Activated T-cell treated with anti-CD3 and anti-CD28 coated beads for 48 hours (primary cell): Measurements from ENCODE around the gene COLEC11.
"Not testable (repeated sequence)": the region's sequence is repeated elsewhere in the genome, so short reads cannot be mapped to it uniquely, and the experiment has no call there.

Source experiments
- DNase-seq: peaks from one replicate; pipeline ENCODE4 v3.0.0-alpha.2; 2020; ENCODE audit warnings: low read depth

COLEC11 gene

GRCh38 chr2:3606028-3606369 lies 11.1 kb downstream of the COLEC11 start:
- no peak for DNase-seq

DNA sequence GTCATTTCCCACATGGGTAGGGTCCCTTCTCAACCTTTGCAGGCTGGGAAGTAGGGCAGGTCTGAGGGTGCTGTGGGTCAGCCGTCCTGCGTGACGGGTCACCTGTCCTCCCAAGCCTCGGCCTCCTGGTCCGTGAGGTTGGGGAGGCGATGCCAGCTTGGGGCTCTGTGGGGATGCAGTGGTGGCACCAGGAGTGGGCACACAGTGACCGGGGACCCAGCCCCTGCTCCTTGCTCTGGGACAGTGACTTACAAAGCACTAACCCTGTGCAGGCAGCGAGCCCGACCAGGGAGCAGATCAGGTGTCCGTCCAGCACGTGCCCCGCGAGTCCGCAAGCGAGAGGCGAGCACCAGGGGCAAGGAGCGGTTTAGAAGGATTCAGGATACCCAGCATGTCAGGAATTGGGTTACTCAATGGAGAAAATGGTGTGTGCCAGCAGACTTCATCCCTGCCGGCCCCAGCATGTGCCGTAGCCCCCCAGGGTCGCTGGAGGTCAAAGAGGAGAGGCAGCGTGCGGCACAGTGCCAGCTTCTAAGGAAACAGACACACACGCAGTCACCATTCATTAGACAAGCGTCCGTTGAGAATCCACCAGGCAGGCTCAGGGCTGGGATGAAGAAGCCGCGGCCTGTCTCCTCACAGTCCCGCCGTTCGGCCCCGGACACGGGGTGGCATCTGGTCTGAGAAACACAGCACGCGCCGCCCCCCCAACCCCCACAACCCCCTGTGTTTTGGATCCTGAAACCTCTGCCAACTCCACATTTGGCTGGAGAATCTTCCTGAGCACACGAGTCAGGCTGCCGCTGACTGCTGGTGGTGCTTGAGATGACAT lies 11.7 kb downstream of the COLEC11 start:
- no peak for DNase-seq

DNA sequence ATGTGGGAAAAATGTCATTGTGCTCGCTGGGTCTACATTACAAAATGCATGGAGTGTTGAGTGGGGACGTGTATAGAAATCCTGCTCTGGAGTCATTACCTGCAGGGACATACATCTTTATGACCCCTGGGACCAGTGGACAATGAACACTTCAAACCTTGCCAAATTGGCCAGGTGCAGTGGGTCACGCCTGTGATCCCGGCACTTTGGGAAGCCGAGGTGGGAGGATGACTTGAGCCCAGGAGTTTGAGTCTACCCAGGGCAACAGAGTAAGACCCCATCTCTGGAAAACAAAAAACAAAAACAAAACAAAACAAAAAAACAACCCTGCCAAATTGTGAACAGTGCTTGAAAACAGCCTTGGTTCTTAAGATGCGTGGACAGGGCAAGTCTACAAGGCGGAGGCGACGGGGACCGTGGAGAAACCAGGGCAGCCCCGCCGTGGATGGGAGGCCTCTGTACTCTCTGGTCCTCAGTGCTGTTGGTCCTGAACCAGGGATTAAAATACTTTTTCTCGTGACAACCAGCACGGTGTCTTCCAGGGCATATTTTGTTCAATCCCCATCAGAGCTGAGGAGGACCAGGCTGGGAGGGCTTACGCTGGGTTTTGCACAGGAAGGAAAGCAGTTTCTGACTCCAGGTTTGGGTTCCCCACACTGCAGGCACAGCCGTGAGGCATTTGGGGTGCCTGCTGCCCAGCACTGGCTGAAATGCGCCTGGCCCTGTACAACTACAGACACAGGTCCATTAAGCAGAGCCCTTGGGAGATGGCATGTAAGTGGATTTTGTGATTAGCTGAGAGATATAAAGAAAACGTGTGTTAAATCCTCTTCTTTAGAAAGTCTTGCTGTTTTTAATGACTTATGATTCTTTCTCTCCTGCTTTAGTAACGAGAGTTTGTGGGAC lies 13.7 kb downstream of the COLEC11 start:
- no peak for DNase-seq

GRCh38 chr2:3609279-3609673 lies 14.4 kb downstream of the COLEC11 start:
- not testable (repeated sequence) for DNase-seq

DNA sequence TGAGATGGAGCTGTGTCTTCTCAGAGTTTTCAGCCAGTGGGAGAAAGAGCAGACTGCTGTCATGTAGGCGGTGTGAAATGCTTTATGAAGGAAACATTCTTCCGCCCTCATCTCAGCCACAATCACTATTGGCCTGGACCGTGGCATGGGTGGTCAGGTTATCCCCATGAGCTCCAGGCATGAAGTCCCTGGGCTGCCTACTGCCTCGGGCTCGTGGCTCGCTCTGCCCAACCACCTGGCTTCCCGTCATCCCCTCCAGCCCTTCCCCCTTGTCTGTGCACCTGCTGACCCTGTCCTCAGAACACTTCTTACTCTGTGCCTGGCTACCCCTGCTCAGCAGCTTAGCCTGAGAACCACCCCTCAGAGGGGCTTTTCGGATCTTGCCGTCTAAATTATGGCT lies 15.5 kb downstream of the COLEC11 start:
- DNase-seq, result no peak

DNA sequence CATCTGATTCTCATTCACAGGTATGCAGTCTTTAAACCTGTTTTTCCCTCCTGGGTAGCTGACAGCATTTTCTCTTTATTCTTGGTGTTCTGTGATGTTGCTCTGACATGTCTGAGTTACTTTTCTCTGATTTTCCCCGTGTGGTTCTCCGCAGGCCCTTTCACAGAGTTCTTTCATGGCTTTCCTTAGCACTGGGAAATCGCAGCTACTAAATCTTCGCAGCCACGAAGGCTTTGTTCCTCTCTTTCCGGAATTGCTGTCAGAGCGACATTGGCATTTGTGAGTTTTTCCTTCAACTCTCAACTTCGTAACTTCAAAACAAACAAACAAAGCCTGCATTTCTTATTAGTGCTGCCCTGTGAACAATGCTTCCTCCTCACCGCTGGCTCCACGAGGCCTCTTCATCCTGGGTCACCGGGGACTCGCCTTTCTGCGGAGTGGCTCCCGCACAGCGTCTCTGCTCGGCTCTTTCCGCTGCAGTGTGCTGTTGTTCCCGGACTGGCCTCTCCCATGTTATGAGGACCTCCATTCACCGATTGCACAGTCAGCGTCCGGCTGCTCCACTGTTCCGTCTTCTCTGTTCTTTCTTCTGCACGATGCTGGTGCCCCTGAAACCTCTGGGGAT lies 16.1 kb downstream of the COLEC11 start:
- DNase-seq, result no peak

DNA sequence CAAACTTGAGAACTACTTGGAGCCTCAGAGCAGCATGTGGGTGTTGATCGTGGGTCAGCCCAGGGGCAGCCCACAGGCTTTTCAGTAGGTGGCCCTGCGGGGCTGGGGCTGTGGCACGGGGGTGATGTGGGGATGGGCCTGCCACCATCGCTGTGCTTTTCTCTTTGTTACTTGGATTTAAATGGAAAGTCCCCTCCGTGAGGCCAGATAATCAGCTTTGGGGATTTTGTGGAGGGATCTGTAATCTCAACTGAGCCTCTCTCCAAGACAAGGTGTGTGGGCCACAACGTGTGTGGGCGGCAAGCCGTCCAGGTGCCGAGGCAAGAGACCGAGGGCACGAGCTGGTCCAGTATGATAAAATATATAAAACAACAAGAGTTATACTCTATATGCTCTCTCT lies 16.7 kb downstream of the COLEC11 start:
- no peak for DNase-seq

DNA sequence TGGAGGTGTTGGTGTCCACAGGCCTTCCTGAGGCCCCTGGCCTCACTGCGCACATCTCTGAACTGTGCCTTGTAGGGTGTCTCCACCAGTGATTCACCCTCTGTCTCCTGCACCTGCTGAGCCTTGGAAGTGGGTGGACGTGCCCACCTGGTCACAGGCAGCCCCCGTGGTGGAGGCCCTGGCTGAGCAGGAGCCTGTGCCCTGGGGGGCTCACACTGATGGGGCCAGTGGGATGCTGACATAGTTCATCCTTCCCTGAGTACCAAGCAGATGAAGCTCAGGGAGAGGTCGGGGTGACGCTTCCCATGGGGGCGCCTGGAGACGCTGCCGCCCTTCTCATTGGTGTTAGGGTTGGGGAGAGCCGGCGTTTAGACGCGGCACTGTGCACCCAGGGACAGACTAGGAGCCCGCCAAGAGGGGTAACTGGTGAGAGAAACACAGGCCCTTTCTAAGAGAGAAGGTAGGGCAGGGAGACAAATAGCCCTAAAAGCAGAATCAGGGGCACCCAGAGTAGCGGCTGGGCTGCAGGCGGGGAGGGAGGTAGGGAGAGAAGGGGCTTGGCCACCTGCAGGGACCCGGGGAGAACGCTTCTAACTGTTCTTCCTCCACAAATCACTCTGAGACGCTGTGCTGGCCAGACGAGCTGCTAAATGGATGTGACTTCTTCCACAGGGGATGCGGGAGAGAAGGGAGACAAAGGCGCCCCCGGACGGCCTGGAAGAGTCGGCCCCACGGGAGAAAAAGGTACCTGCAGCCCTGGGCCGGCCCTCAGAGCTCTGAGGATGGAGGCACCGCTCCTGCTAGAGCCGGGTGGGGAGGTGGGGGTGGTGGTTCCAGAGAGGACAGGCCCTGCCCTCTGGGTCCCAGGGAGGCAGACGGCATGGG lies 18.0 kb downstream of the COLEC11 start:
- DNase-seq, result no peak

DNA sequence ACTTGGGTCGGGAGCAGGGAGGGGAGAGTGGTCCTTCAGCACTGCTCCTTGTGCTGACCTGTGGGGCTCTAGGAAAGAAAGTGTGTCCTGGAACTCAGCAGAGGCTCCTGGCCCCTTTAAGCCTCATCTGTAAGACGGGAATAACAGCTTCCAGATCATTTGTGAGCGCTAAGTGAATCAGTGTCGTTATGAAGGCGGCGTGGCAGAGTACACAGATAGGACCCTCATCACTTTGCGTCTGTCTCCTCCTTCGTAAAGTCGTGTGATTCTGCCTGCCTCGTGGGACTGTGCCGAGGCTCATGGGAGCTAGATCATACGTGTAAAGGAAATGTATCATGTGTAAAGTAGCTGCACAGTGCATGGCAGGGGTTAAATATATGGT lies 18.6 kb downstream of the COLEC11 start:
- no peak for DNase-seq

DNA sequence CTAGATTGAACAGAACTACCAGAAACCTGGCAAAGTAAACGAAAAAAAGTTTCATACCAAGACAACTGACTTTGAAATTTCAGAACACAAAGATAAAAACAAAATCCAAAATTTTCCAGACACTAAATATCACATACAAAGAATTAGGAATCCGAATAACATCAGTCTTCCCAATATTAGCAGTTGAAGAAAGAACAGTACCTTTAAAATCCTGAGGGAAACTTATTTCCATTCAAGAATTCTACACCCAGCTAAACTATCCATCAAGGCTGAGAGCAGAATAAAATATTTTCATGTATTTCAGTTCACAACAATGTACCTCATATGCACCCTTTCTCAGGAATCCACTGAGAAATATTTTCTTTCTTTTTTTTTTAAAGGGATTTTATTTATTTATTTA lies 19.8 kb downstream of the COLEC11 start:
- not testable (repeated sequence) for DNase-seq

DNA sequence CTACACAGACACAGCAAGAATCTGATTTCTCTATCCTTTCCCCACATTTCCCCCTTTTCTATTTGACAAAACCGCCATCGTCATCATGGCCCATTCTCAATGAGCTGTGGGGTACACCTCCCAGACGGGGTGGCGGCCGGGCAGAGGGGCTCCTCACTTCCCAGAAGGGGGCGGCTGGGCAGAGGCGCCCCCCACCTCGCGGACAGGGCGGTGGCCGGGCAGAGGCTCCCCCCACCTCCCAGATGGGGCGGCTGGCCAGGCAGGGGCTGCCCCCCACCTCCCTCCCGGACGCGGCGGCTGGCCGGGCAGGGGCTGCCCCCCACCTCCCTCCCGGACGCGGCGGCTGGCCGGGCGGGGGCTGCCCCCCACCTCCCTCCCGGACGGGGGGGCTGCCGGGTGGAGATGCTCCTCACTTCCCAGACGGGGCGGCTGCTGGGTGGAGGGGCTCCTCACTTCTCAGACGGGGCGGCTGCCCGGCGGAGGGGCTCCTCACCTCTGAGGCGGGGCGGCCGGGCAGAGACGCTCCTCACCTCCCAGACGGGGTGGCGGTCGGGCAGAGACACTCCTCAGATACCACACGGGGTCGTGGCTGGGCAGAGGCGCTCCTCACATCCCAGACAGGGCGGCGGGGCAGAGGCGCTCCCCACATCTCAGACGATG lies 20.8 kb downstream of the COLEC11 start:
- not testable (repeated sequence) for DNase-seq

GRCh38 chr2:3616435-3617197 lies 21.7 kb downstream of the COLEC11 start:
- not testable (repeated sequence) for DNase-seq

- DNase-seq, result no peak
Measured at GRCh38 chr2:3617198-3617890, 22.4 kb downstream of the COLEC11 start.

GRCh38 chr2:3618367-3618766 lies 23.5 kb downstream of the COLEC11 start:
- no peak for DNase-seq

DNA sequence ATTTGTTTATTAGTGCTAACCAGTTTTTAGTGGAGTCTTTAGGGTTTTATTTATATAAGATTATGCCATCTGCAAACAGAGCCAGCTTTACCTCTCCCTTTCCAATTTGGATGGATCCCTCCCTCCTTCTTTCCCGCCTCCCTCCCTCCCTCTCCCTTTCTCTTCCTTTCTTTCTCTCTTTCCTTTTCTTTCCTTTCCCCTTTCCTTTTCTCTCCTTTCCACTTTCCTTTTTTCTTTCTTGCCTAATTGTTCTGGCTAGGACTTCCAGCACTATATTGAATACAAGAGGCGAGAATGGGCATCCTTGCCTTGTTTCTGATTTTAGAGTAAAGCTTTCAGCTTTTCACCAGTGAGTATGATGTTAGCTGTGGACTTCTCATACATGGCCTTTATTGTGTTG lies 24.1 kb downstream of the COLEC11 start:
- no peak for DNase-seq

- not testable (repeated sequence) for DNase-seq
Measured at GRCh38 chr2:3619661-3620060, 24.7 kb downstream of the COLEC11 start.

GRCh38 chr2:3620834-3621233 lies 25.9 kb downstream of the COLEC11 start:
- no peak for DNase-seq

- no peak for DNase-seq
Measured at GRCh38 chr2:3622967-3623366, 28.1 kb downstream of the COLEC11 start.

DNA sequence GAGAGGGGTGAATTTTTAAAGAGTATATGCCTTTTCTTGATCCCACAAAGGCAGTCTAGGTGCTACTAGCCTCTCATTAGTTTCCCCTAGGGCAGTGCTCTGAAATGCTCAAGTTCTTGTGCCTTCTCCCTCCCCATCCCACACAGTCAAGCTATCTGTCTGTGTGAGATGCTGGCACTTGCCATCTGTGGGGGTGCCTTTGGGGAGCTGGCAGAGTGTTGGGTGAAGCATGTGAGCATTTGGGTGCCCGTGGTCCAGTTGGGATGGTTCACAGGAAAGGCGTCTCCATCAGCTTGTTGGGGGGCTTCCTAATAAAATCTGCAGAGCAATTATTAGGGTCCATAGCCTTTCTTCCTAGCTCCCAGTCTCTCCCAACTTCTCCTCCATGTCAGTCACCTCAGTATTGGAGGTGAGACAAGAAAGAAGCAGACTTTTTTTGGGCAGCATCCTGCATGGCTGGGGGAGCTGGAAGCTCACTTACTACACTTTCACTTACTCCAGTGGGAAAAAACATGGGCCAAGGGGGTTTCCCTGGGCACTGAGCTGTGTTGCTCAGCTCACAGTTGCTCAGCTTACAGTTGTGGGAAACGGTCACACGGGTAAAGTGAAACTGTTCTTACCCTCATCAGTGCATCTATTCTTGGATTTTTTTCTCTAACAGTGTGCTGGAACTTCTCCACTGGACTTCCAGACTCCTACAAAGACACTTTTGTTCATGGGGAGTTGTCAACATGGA lies 29.3 kb downstream of the COLEC11 start:
- no peak for DNase-seq
